HepG2 (cell line): ENCODE results near the gene DDOST. TPM values are rescaled to one million over a fixed set of nuclear protein-coding genes. Genes with fewer than 3 reads are reported as not detected.

Experiments
- ATAC-seq: fragments of 200-7000 bp; cut with Tn5 transposase; 3 replicates; pipeline ENCODE4 v1.9.1; 2020; ENCODE audit warnings: mild to moderate bottlenecking, moderate library complexity
- BruUV-seq: library from RNA; stranded (reverse); fragments of 400-500 nt; replicated peaks from 2 replicates; lab custom pipeline; 2021; lab: Mats Ljungman, UMichigan
- CTCF ChIA-PET: fragments of 300-600 bp; formaldehyde crosslinking; extraction: SDS; loops from one replicate; lab custom pipeline; 2021; ENCODE audit warnings: low total read pairs, inconsistent platforms, low intra/inter-chr PET ratio; lab: Yijun Ruan, JAX
- POLR2A ChIA-PET: fragments of 350-600 bp; sonication (Branson Sonifier 250); formaldehyde crosslinking; loops from one replicate; lab custom pipeline; 2020; ENCODE audit warnings: antibody characterized with exemption, inconsistent platforms; lab: Yijun Ruan, JAX
- DNase-seq: peaks from one replicate; pipeline ENCODE4 v3.0.0-alpha.2; 2015; ENCODE audit warnings: low spot score
- FAIRE-seq: peaks from 3 replicates; lab custom pipeline; 2011; peaks lifted over from hg19 to GRCh38; lab: Jason Lieb, UNC
- H2AFZ ChIP-seq: one replicate; pipeline ENCODE4 v1.6.1; 2011; ENCODE audit warnings: low read length, inconsistent platforms
- H3K27ac ChIP-seq: fragments of 300-600 bp; 3 replicates; pipeline ENCODE4 v1.8.0; 2011; ENCODE audit warnings: mixed run types, mild to moderate bottlenecking, mixed read lengths, low read length, inconsistent platforms; ENCODE audit not compliant: insufficient read depth; ENCODE audit errors: extremely low read length
- H3K27me3 ChIP-seq, 2 experiments: fragments of 200-600 bp in 1 of 2; 2 replicates in 1 of 2; 3 replicates in 1 of 2; pipeline versions ENCODE4 v1.6.0 to v1.8.0; 2011; ENCODE audit warnings: low read length in 2 of 2, mild to moderate bottlenecking in 2 of 2, moderate library complexity in 2 of 2, inconsistent platforms in 1 of 2; ENCODE audit not compliant: insufficient read depth in 2 of 2, control insufficient read depth in 1 of 2
- H3K36me3 ChIP-seq, 2 experiments: fragments of 200-600 bp in 1 of 2; replicated peaks in 1 of 2; 2 replicates in 1 of 2; 3 replicates in 1 of 2; pipeline versions ENCODE4 v1.5.1 to v1.8.0; 2011; ENCODE audit warnings: low read length in 2 of 2, inconsistent platforms in 1 of 2; ENCODE audit not compliant: insufficient read depth in 2 of 2, control insufficient read depth in 1 of 2
- H3K4me1 ChIP-seq: 2 replicates; pipeline ENCODE4 v1.5.1; 2012; ENCODE audit warnings: low read length, inconsistent platforms; ENCODE audit not compliant: insufficient read depth
- H3K4me2 ChIP-seq: 2 replicates; pipeline ENCODE4 v1.6.0; 2011; ENCODE audit warnings: low read depth, low read length, inconsistent platforms
- H3K4me3 ChIP-seq, 3 experiments: fragments of 200-600 bp in 1 of 3; sonication (generic), shearing (Covaris generic) in 1 of 3; replicated peaks in 1 of 3; 2 replicates each; pipeline ENCODE4 v1.5.1; 2011 to 2016; ENCODE audit warnings: low read length in 3 of 3, inconsistent platforms in 2 of 3, low read depth in 2 of 3, mild to moderate bottlenecking in 2 of 3, control low read depth in 1 of 3, mixed read lengths in 1 of 3; ENCODE audit not compliant: insufficient read depth in 1 of 3
- H3K79me2 ChIP-seq: one replicate; pipeline ENCODE4 v1.6.1; 2011; ENCODE audit warnings: low read length, inconsistent platforms; ENCODE audit not compliant: insufficient read depth
- H3K9ac ChIP-seq: 2 replicates; pipeline ENCODE4 v1.6.0; 2011; ENCODE audit warnings: mild to moderate bottlenecking, low read depth, low read length, inconsistent platforms; ENCODE audit not compliant: insufficient read depth
- H3K9me3 ChIP-seq: 2 replicates; pipeline ENCODE4 v1.5.1; 2012; ENCODE audit warnings: mild to moderate bottlenecking, low read length
- H4K20me1 ChIP-seq: 2 replicates; pipeline ENCODE4 v1.6.0; 2011; ENCODE audit warnings: inconsistent platforms, mild to moderate bottlenecking, low read length, moderate library complexity; ENCODE audit not compliant: insufficient read depth
- ARHGAP35 ChIP-seq: sonication (generic); formaldehyde crosslinking; IDR thresholded peaks from 2 replicates; pipeline ENCODE4 v1.9.0; 2022; ENCODE audit warnings: mild to moderate bottlenecking, inconsistent platforms, moderate library complexity, missing genetic modification reagents, borderline replicate concordance
- MEIS1 ChIP-seq: sonication (generic); formaldehyde crosslinking; IDR thresholded peaks from 2 replicates; pipeline ENCODE4 v1.9.0; 2021; ENCODE audit warnings: mild to moderate bottlenecking, missing genetic modification reagents, moderate library complexity, borderline replicate concordance
- TERF1 ChIP-seq: sonication (generic); formaldehyde crosslinking; IDR thresholded peaks from 2 replicates; pipeline ENCODE4 v1.8.0; 2022; ENCODE audit warnings: mild to moderate bottlenecking, missing genetic modification reagents, moderate library complexity
- THYN1 ChIP-seq: sonication (generic); formaldehyde crosslinking; IDR thresholded peaks from 2 replicates; pipeline ENCODE4 v1.8.1; 2023; ENCODE audit warnings: low read depth, mild to moderate bottlenecking, moderate library complexity, missing genetic modification reagents, borderline replicate concordance
- ZFP36L1 ChIP-seq: sonication (generic); formaldehyde crosslinking; IDR thresholded peaks from 2 replicates; pipeline ENCODE4 v1.8.0; 2022; ENCODE audit warnings: mild to moderate bottlenecking, missing genetic modification reagents, moderate library complexity
- ZNF18 ChIP-seq: sonication (generic); formaldehyde crosslinking; IDR thresholded peaks from 2 replicates; pipeline ENCODE4 v1.8.0; 2022; ENCODE audit warnings: mild to moderate bottlenecking, missing genetic modification reagents; ENCODE audit not compliant: insufficient replicate concordance
- ZNF761 ChIP-seq: sonication (generic); formaldehyde crosslinking; conservative IDR thresholded peaks from 2 replicates; pipeline ENCODE4 v1.4.0; 2020; ENCODE audit warnings: mild to moderate bottlenecking, missing genetic modification reagents
- ZNF816 ChIP-seq: sonication (generic); formaldehyde crosslinking; IDR thresholded peaks from 2 replicates; pipeline ENCODE4 v1.8.0; 2022; ENCODE audit warnings: missing genetic modification reagents, mild to moderate bottlenecking, borderline replicate concordance
- WGBS: methylation state at CpG from one replicate; pipeline ENCODE4 v1.1.6; 2017; ENCODE audit warnings: low lambda C conversion rate; 5-methylcytosine and 5-hydroxymethylcytosine counted together
- in situ Hi-C: cut with HindIII; loops from 2 replicates; pipeline ENCODE4 v1.10.0; 2017; ENCODE audit warnings: low pct_unique_long_range_greater_than_20kb; ENCODE audit not compliant: extremely low pct_ligation_motif_present
- intact Hi-C: fragments of 100-400 bp; cut with micrococcal nuclease; formaldehyde crosslinking; loops from one replicate; pipeline ENCODE4 v1.10.0; 2022; ENCODE audit not compliant: unreplicated experiment
- polyA plus RNA-seq, 8 experiments: library from polyadenylated mRNA; depleted of rRNA in 3 of 8; stranded (reverse) in 7 of 8; unstranded in 1 of 8; fragments of >200 nt; fragmentation: Illumina TruSeq in 4 of 8; extraction: Trizol in 4 of 8; gene quantifications; 2 replicates each; pipeline versions ENCODE4 v1.2.1 to v1.2.3, GENCODE V29; 2011 to 2016; ENCODE audit warnings: low read depth in 4 of 8, missing spikeins in 1 of 8, mixed read lengths in 1 of 8; ENCODE audit not compliant: insufficient read depth in 1 of 8
- total RNA-seq, 5 experiments: library from RNA; depleted of rRNA; stranded (reverse); fragments of >200 nt; fragmentation: Illumina TruSeq; extraction: Trizol; gene quantifications; 2 replicates each; pipeline ENCODE4 v1.2.3, GENCODE V29; 2016; ENCODE audit warnings: low read depth in 1 of 5

DDOST gene
- total and polyA plus RNA-seq, 2 of the 13 experiments (the other 11 are each of a cell fraction or from before 2014, with no cell fraction given): 335 to 494 TPM

- no peaks in the 10 kb centered on the region for H3K79me2 ChIP-seq
- 50% methylated on average over 10 of the region's 10 CpGs for WGBS
- CTCF ChIA-PET: interaction anchor here (1.8 kb wide), 1 partner anchor 499 kb away, joined by 27 read pairs; no protein-coding TSS in a partner anchor
- intact Hi-C loops: no loop called here
- ATAC-seq (no peak), FAIRE-seq (no peak), DNase-seq (no peak)
- no peak overlapping the region for H3K27ac ChIP-seq
- no peak overlapping the region for H3K4me2 ChIP-seq
- H3K4me1 ChIP-seq: peaks cover 25% of the 10 kb centered on the region
- no peak overlapping the region for H3K4me3 ChIP-seq
- H2AFZ ChIP-seq: no peak overlapping the region
- H4K20me1 ChIP-seq: no peaks in the 10 kb centered on the region
- BruUV-seq: no TSS peak
- peaks cover 6 to 26% of the 10 kb centered on the region in 2 experiments; a peak in 4 of 5 replicates for H3K27me3 ChIP-seq
- no peak overlapping the region for H3K9ac ChIP-seq
- H3K36me3 ChIP-seq: no peaks in the 10 kb centered on the region
- H3K9me3 ChIP-seq: no peaks in the 10 kb centered on the region
- POLR2A ChIA-PET: no interaction called here
- in situ Hi-C loops: no loop called here
- TF ChIP-seq ZNF761 (CRISPR knock-in tag): 0 out of 2 replicates have a peak, but pooled peaks have one; percentile 4
- no peak for TF ChIP-seq ARHGAP35 (CRISPR knock-in tag)
Observed at GRCh38 chr1:20695515-20695914, 34.3 kb upstream of the DDOST start.

- 22% methylated on average over 2 of the region's 2 CpGs for WGBS
- Histone ChIP-seq H3K79me2 (no peaks in the 10 kb centered on the region), H3K9me3 (no peaks in the 10 kb centered on the region), H2AFZ (no peak overlapping the region), H3K9ac (no peak overlapping the region), H3K4me1 (peaks cover 34% of the 10 kb centered on the region), H3K4me3 (no peak overlapping the region), H3K36me3 (no peaks in the 10 kb centered on the region), H4K20me1 (no peaks in the 10 kb centered on the region), H3K27me3 (peaks cover 6 to 21% of the 10 kb centered on the region in 2 experiments; a peak in 4 of 5 replicates), H3K4me2 (no peak overlapping the region), H3K27ac (no peak overlapping the region)
- in situ Hi-C loops: loop anchor here (5.0 kb wide), 1 partner anchor 504 kb away; no protein-coding TSS in a partner anchor
- FAIRE-seq (no peak), DNase-seq (no peak), ATAC-seq (no peak)
- intact Hi-C loops: no loop called here
- no TSS peak for BruUV-seq
- ChIA-PET POLR2A (no interaction called here), CTCF (no interaction called here)
- TF ChIP-seq ZNF18 (CRISPR knock-in tag) (peak; percentile 95), MEIS1 (no peak), TERF1 (CRISPR knock-in tag) (no peak), ZFP36L1 (CRISPR knock-in tag) (no peak), ZNF816 (CRISPR knock-in tag) (no peak), THYN1 (no peak)
Observed at GRCh38 chr1:20693623-20694022, 32.5 kb upstream of the DDOST start.
